Stimulated activated CD4-positive, alpha-beta T cell treated with anti-CD3 and anti-CD28 coated beads, Interleukin-2, amount 100 ng/mL, for 4 hours (primary cell): ENCODE data around the gene ITPK1.

Source experiments
- DNase-seq: peaks from one replicate; pipeline ENCODE4 v3.0.0-alpha.2; 2020; ENCODE audit warnings: low read depth

The ITPK1 gene

GRCh38 chr14:93042968-93043940 is 72.5 kb downstream of the ITPK1 start:
- no peak for DNase-seq

GRCh38 chr14:93041830-93042229 is 73.9 kb downstream of the ITPK1 start:
- no peak for DNase-seq

GRCh38 chr14:93040982-93041381 is 74.7 kb downstream of the ITPK1 start:
- no peak for DNase-seq

GRCh38 chr14:93040443-93040842 is 75.3 kb downstream of the ITPK1 start:
- no peak for DNase-seq

- DNase-seq, result no peak
Observed at GRCh38 chr14:93039649-93040315, 75.9 kb downstream of the ITPK1 start.

GRCh38 chr14:93037351-93037750 is 78.4 kb downstream of the ITPK1 start:
- no peak for DNase-seq

GRCh38 chr14:93036652-93037345 is 78.9 kb downstream of the ITPK1 start:
- DNase-seq, result no peak

- no peak for DNase-seq
Observed at GRCh38 chr14:93035917-93036651, 79.6 kb downstream of the ITPK1 start.

- no peak for DNase-seq
Observed at GRCh38 chr14:93035585-93035916, 80.2 kb downstream of the ITPK1 start.

- no peak for DNase-seq
Observed at GRCh38 chr14:93034671-93034994, 81.1 kb downstream of the ITPK1 start.

GRCh38 chr14:93033983-93034670 is 81.6 kb downstream of the ITPK1 start:
- no peak for DNase-seq

- DNase-seq, result no peak
Observed at GRCh38 chr14:93033084-93033982, 82.4 kb downstream of the ITPK1 start.

- no peak for DNase-seq
Observed at GRCh38 chr14:93032421-93032936, 83.2 kb downstream of the ITPK1 start.

- no peak for DNase-seq
Observed at GRCh38 chr14:93031505-93032315, 84.0 kb downstream of the ITPK1 start.

- DNase-seq, result no peak
Observed at GRCh38 chr14:93030761-93031160, 85.0 kb downstream of the ITPK1 start.

- no peak for DNase-seq
Observed at GRCh38 chr14:93029911-93030508, 85.7 kb downstream of the ITPK1 start.

GRCh38 chr14:93029417-93029816 is 86.3 kb downstream of the ITPK1 start:
- no peak for DNase-seq

GRCh38 chr14:93028724-93029076 is 87.0 kb downstream of the ITPK1 start:
- no peak for DNase-seq
